GM21737 (cell line): Measurements from ENCODE around the gene LGR6.
"Not testable (repeated sequence)": the region's sequence is repeated elsewhere in the genome, so short reads cannot be mapped to it uniquely, and the experiment has no call there.

Source experiments
- ATAC-seq: cut with Tn5 transposase; IDR thresholded peaks from one replicate; pipeline ENCODE4 v1.9.1; 2021; ENCODE audit warnings: mild to moderate bottlenecking, moderate library complexity; ENCODE audit not compliant: unreplicated experiment

The LGR6 gene

DNA sequence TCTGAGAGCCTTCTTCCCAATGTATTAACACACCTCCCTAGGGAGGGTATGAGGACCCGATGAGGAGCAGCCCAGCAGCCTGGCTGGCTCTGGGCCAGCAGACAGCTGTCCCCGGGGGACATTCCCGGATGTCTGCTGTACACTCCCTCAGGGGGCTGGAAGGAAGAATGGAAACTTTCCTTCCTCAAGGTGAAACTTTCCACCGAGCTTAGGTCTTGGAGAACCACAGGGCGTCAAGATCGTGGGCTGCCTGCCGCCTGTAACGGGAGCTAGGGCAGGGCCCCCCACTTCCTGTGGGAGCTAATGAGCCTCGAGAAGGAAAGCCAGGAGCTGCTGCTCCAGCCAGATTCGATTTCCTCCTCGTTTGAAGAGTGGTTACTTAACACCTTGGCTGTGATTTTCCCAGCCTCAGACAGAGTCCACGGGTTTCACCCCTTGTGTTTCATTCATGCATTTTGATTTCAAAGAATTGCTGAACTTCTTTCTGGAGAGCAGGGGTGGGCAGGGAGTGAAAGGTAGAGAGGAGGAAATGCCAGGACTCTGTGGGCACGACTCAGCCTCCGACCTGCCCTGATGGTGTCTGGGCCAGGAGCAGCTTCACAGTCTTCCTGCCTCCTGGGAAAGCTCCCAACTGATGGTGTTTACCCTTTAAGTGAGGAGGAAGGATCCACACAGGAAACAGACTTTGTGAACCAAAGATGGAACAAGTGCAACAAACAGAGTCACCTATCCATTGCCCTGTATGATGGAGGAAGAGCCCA is 118.5 kb downstream of the LGR6 start:
- no peak for ATAC-seq

DNA sequence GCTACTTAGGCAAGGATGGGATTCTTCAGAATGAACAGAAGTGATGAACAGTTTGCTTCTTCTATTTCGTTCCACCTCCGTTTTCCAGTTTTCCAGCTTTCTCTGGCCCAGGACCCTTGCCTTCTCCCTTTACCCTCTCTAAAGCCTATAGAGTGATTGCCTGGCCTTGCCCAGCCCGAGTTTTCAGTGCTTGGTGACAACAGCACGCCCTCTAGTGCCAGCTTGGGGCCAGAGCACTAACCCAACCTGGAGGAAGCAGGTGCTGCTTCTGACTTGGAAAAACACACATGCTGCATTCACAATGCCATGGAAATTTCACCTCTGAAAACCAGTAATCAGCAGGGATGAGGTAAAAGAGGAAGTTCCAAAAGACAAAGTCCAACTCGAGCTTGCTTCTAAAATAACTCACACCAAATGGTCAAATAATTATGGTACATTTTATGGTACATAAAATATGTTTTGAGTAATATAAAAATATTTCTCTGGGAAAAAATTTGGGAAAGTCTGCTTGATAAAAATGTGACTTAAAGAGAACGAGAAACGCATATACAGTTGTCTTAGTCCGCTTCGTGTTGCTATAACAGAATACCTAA is 122.1 kb downstream of the LGR6 start:
- ATAC-seq: no peak

DNA sequence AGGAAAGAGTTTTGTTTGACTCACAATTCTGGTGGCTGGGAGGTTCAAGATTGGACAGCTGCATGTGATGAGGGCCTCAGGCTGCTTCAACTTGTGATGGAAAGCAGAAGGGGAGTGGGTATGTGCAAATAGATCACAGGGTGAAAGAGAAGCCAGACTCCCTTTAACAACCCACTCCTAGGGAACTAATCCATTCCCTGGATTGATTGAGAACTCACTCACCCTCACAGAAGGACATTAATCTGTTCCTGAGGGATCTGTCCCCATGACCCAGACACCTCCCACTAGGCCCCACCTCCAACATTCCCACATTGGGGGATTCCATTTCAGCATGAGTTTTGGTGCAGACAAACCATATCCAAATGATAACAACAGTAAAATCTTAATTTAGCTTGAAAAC is 122.6 kb downstream of the LGR6 start:
- ATAC-seq: no peak

DNA sequence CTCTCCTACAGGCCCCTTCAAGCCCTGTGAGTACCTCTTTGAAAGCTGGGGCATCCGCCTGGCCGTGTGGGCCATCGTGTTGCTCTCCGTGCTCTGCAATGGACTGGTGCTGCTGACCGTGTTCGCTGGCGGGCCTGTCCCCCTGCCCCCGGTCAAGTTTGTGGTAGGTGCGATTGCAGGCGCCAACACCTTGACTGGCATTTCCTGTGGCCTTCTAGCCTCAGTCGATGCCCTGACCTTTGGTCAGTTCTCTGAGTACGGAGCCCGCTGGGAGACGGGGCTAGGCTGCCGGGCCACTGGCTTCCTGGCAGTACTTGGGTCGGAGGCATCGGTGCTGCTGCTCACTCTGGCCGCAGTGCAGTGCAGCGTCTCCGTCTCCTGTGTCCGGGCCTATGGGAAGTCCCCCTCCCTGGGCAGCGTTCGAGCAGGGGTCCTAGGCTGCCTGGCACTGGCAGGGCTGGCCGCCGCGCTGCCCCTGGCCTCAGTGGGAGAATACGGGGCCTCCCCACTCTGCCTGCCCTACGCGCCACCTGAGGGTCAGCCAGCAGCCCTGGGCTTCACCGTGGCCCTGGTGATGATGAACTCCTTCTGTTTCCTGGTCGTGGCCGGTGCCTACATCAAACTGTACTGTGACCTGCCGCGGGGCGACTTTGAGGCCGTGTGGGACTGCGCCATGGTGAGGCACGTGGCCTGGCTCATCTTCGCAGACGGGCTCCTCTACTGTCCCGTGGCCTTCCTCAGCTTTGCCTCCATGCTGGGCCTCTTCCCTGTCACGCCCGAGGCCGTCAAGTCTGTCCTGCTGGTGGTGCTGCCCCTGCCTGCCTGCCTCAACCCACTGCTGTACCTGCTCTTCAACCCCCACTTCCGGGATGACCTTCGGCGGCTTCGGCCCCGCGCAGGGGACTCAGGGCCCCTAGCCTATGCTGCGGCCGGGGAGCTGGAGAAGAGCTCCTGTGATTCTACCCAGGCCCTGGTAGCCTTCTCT is 124.6 kb downstream of the LGR6 start:
- no peak for ATAC-seq

DNA sequence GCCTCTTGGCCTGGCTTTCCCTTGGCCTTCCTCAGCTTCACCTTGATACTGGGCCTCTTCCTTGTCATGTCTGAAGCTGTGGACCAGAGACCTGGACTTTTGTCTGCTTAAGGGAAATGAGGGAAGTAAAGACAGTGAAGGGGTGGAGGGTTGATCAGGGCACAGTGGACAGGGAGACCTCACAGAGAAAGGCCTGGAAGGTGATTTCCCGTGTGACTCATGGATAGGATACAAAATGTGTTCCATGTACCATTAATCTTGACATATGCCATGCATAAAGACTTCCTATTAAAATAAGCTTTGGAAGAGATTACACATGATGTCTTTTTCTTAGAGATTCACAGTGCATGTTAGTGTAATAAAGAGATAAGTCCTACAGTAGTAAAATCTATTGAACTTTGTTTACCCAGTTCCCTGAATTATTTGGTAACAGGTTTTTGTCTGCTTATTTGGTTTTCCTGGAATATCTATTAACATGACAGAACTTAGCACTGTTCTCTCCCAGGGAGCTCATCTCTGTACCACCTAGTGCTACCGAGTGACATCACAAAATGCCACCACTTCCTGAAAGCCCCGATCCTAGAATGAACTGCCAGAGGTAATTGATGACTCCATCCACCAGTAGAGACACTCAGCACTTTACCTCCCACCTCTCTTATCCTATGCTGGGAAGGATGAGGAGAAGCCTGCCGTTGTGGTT is 125.9 kb downstream of the LGR6 start:
- no peak for ATAC-seq

DNA sequence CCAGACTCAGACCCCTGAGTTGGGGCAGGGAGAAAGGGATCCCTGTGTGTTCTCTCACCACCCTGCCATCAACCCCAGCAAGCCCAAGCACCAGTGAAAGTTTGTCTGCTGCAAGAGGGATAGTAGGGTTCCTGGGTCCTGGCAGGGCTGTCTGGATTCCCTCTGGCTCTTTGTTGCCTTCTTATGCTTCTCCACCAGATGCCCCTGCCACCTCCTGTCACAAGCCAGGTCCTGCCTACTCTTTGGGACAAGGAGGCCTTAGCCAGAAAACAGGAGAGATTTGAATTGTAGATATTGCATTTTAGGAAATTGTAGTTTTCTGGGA is 126.4 kb downstream of the LGR6 start:
- no peak for ATAC-seq

DNA sequence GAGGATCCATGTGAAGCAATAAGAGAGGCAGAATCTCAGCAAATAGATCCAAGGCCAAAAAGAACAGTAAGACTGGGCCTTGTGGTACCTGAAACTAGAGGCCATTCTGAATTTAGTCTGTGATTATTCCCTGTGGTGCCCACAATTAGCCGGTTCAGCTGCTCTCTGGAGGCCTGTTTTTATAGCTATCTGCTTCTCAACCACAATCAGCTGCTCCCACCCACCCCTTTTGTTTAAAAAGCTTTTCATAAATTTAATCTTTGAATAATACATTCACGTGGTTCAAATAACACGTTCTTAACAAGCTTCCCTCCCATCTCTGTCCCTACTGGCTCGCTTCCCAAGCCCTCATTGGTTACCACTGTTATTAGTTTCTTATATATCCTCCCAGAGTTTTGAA is 130.1 kb downstream of the LGR6 start:
- no peak for ATAC-seq

DNA sequence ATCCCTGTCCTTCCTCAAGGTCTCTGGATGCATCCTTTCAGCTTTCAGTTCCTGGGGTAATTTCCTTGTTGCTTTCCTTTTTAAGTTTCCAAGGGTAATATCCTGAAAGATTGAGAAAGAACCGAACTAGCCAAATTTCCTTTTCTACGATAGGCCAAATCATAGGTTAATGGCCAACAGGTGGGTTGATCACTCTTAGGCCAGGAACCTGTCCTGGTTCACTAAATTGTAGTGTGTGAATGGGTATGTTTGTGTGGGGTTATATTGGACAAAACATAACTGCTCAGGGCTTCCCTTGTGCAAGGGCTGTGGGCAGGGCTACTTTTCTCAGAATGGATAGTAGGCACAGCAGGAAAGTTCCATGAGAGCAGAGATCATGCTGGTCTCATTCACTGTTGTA is 131.0 kb downstream of the LGR6 start:
- ATAC-seq: no peak

DNA sequence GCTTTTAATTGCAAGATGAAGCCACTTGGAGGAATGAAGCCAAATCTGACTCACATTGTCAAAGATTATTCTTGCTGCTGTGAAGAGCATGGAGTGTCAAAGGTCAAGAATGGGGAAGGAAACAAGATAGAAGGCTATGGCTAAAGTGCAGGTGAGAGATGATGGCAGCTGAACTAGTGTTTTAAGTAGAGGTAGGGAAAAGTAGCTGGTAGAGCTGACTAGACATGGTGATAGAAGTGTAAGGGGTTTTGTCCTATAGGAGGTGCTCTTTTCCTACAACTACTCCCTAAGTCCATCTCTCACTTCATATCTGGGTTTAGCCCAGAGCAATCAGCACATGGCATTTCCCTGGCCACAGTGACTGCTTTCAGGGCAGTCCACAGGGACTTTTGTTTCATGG is 136.3 kb downstream of the LGR6 start:
- ATAC-seq: no peak

DNA sequence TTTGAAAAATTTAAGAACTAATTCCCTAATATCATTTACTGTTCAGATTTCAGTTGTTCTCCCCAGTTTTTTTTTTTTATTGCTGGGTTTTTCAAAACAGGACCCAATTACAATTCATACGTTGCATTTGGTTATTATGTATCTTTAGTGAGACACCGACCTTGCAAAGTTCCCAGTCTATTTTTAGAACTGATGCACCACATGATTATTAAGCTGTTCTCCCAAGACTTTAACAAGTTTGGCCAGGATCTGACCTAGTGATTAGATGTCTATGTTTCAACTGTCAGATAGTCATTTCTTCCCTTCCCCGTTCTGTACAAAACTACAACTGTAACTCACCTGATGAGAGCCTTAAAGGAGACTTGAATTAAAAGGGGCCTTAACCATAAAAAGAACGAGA is 140.3 kb downstream of the LGR6 start:
- ATAC-seq: no peak

DNA sequence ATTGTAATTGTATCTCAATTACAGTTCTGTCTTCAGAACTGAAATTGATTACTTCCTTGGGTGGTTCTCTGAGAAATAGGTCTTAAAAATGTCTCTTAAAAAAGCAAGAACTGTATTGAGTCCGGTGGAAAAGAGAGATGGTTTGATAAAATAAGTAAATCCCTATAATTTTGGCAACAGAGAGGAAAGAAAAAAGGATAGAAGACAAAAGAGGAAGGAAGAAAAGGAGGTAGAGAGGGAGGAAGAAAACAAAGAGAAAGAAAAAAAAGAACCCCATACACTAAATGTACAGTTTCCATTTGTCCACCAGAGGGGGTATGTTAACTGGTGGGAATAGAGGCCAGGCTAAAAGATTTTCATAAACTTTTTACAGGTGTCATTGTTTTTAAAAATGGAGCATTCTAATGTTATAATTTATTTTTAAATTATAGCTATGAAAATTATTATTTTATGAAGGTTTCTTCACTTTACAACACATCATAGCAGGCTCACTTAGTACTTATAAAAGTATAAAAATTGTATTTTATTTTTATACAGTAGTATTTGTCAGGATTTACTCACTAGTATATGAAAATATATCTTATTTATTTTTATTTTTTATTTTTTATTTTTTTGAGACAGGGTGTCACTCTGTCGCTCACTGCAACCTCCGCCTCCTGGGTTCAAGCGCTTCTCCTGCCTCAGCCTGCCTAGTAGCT is 150.2 kb downstream of the LGR6 start:
- no peak for ATAC-seq

DNA sequence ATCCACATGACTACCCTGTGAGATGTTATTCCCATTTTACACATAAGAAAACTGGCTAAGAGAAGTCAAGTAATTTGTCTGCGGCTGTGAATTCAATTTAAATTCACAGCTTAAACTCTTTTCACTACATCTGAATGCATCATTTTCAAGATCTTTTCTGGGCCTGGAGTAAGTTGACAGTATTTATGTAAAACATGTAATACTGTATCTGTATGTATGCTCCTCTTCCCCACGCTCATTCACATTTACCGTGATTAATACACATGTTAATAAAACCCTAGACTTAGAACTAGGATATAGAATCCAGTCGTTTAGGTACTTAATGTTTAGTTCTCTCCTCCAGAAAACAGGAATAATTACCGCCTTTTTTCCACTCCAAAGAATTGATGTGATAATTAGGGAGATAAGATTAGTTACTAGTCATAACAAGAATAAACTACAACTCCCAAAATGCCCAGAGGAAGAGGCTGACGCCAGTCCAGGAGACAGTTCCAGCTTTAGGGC is 154.5 kb downstream of the LGR6 start:
- ATAC-seq: peak; percentile 0

DNA sequence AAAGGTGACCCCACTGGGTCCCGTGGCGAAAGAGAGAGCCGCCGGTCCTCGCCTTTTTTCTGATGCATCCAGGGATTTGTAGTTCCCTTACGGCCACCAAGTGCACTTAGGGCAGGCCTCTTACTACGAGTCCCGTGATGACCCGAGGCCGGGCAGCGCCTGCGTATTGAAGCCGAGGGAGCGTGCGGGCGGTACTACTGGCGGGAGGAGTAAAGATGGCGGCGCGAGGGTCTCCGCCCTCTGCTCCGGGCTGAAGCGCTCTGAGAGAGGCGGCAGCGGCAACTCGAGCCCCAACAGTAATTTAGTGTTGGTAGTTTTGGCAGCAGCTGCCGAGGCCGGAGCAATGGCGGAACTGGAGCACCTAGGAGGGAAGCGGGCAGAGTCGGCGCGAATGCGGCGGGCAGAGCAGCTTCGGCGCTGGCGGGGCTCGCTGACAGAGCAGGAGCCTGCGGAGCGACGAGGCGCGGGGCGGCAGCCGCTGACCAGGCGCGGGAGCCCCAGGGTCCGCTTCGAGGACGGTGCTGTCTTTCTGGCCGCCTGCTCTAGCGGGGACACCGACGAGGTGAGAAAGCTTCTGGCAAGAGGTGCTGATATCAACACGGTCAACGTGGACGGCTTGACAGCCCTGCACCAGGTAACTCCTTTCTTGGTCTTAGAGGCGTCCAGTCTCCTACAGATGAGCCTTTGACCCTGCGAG is 155.1 kb downstream of the LGR6 start, which contains the start of gene PPP1R12B:
Gene PPP1R12B, plus strand, starts transcription at position 191 of the 697 bp plus-strand sequence. Its CDS starts 153 bp downstream, at position 344.
- ATAC-seq: peak; percentile 96

DNA sequence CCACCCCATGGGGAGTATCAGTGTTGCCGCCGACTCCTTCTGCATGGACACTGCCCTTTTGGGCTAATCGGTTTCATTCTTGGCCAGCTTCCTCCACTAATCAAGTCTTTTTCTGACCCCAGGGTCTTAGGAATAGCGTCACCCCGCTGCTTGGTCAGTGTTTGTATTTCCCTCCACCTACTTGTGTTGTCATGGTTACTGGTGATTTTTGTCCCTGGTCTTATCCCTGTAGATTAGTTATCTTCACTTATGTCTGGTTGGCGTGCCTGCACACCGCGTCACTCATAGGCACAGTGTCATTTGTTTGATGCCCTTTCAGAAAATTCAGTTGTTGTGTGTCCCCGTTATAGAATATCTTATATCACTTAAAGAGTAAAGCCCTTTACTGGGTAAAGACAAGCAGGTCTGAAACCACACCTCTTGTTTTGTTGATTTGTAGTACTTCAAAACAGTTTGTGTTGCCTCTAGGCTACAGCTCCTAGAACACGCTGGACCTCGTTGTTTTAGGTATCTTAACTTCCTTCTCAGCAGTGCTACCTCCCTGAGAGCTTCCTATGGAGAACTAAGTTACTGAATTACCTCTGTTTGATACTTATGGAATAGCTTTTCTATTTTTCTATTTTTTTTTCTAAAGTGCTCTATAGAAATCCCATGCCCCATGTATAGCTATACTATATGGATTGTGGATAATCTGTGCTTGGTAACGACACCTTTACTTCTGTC is 155.8 kb downstream of the LGR6 start:
- no peak for ATAC-seq

DNA sequence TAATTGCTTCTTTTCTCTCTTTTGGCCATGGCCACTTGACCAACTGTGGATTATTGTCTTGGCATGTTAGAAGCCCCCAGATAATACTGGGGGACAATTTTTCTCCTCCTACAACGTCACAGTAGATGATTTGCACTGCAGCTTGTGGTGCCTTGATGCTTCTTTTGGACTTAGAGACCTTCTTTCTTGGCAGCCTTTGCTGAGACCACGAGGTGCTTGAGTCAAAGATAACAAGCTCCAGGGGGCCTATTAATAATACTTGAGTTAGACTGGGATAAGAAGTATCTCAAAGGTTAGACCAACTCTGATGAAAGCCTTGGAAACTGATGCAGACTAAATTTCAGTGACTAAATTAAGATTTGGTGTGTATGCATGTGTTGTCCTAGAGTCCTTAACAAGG is 158.1 kb downstream of the LGR6 start:
- no peak for ATAC-seq

DNA sequence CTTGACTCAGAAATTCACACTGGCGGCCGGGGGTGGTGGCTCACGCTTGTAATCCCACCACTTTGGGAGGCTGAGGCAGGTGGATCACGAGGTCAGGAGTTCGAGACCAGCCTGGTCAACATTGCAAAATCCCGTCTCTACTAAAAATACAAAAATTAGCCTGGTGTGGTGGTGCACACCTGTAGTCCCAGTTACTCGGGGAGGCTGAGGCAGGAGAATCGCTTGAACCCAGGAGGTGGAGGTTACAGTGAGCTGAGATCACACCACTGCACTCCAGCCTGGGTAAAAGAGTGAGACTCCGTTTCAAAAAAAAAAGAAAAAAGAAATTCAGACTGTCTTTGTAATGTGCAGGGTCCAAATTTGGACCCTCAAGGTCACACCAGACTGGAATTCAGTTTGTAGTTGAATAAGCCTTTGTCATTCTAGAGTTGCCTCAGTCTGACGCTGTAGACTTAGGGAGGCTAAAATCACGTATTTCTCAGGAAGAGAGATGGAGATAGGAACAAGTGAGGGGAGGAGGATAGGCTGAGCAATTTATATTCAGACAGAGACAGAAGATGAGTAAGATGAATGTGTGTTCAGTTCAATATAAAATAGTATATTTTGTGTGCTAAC is 159.1 kb downstream of the LGR6 start:
- ATAC-seq: not testable (repeated sequence)

DNA sequence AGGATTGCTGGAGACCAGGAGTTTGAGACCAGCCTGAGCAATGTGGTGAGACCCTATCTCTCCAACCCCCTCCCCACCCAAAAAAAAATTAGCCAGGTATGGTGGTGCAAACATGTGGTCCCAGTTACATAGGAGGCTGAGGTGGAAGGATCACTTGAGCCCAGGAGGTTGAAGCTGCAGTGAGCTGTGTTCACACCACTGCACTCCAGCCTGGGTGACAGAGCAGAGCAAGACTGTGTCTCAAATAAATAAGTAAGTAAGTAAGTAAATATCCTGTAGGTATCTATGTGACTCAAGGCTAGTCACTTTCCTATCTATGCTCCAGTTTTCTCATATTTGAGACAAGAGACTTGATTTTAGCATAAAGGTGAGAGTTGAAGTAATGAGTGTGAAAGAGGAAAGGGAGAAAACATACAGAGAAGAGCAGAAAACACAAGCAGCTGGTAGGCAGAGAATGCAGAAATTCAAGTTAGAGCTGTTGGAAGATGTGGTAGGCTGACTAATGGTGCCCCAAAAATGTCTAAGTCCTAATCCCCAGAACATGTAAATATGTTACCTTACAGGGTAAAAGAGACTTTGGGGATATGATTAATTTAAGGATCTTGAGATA is 162.4 kb downstream of the LGR6 start:
- no peak for ATAC-seq

DNA sequence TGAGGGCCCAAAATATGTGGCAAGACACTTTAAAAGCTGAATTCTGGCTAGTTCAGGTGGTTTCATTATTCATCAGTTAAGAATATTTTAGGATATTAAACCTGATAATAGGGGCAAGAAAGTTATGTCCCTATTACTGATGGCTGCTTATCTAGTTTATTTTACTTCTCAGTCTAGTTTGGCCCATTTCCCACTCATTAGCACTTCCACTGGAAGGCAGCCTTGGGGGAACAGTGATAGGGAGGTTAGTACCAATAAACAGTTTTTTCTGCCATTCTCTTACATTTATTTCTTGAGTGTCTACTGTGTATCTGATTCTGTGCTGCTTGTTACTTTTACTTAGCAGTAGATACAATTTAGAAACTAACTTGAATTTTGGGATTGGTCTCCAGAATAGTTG is 163.9 kb downstream of the LGR6 start:
- ATAC-seq: no peak
